AG04449 (cell line): ENCODE measurements around the gene PFKFB2.

Experiments
- CTCF ChIA-PET: fragments of 350-600 bp; formaldehyde crosslinking; extraction: SDS; loops from one replicate; lab custom pipeline; 2021; ENCODE audit warnings: antibody characterized with exemption; lab: Yijun Ruan, JAX
- POLR2A ChIA-PET: fragments of 400-600, 350-600 bp; formaldehyde crosslinking; extraction: SDS; loops from one replicate; lab custom pipeline; 2020; ENCODE audit warnings: antibody characterized with exemption, inconsistent platforms; lab: Yijun Ruan, JAX
- DNase-seq: peaks from one replicate; pipeline ENCODE4 v3.0.0-alpha.2; 2010; ENCODE audit warnings: low read depth, low spot score
- H3K4me3 ChIP-seq: 2 replicates; pipeline ENCODE4 v1.5.1; 2011; ENCODE audit warnings: low read depth, mild to moderate bottlenecking, control low read depth, low read length
- CTCF ChIP-seq: IDR thresholded peaks from one replicate; pipeline ENCODE4 v1.5.1; 2011; ENCODE audit warnings: mild to moderate bottlenecking, moderate library complexity, low read length, control low read depth, inconsistent platforms; ENCODE audit not compliant: insufficient read depth; ENCODE audit errors: missing control alignments

The PFKFB2 gene

DNA sequence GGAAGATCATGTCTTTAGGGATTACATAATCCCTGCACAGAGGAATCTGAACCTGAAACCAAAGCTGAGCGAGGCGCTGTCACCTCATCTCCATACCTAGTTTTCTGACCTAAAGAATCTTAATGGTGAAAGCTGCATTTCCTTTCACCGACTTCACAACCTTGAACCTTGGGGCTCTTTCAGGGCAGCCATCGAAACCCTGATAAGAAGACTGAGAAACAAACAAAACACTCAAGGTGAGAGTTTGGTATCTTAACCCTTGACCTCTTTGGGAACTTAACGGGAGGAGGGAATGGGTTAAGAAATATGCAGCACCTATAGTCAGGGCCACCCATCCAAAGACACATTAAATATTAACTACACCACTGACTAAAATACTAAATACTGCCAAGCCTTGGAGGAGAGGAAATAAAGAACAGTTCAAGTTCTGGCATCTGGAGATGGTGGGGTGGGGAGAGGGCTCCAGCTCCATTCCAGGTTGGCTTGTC lies 22.5 kb upstream of the PFKFB2 start:
- ChIA-PET CTCF (interaction anchor here (0.6 to 8.1 kb wide), 5 partner anchors 9 to 48 kb away, joined by 3 to 53 read pairs (median 4); partner anchors contain the start of gene YOD1), POLR2A (no interaction called here)
- no peak for DNase-seq
- TF ChIP-seq CTCF, result no peak
- no peak overlapping the region for H3K4me3 ChIP-seq

DNA sequence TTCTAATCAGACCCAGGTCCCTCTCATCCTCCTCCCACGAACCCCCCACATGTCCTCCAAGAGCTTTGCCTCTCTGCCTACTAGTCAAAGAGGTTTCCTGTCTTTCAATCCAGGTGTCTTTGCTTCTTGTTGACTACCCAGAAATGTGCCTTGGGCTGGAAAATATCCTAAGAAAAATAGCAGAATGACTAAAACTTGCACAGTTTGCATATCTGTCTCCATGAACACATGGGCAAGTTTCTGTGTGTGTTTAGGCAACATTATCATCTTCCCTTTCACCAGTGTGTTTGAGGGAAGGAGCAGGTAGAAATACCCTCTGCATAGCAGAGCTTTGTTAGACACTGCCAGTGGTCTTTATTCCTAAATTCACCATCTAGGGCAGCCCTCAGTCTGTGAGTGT lies 22.1 kb upstream of the PFKFB2 start:
- ChIA-PET CTCF (interaction anchor here (0.6 to 8.1 kb wide), 4 partner anchors 18 to 48 kb away, joined by 3 to 53 read pairs (median 4); partner anchors contain the start of gene YOD1), POLR2A (no interaction called here)
- DNase-seq, result no peak
- no peak for TF ChIP-seq CTCF
- no peak overlapping the region for H3K4me3 ChIP-seq

- ChIA-PET CTCF (interaction anchor here (0.9 to 8.1 kb wide), 4 partner anchors 9 to 33 kb away, joined by 3 to 53 read pairs (median 4); partner anchors contain the start of gene YOD1), POLR2A (no interaction called here)
- H3K4me3 ChIP-seq, result no peak overlapping the region
- TF ChIP-seq CTCF, result no peak
- DNase-seq, result no peak
These were observed 21.3 kb upstream of the PFKFB2 start for GRCh38 chr1:207031632-207032264.

- TF ChIP-seq CTCF, result no peak
- ChIA-PET CTCF (interaction anchor here (1.0 to 8.1 kb wide), 3 partner anchors 8 to 34 kb away, joined by 4 to 53 read pairs (median 4); partner anchors contain the start of gene YOD1), POLR2A (no interaction called here)
- no peak within 1 kb of the TSS for H3K4me3 ChIP-seq
- no peak for DNase-seq
These were observed 20.5 kb upstream of the PFKFB2 start, which contains the start of gene C1orf116 for GRCh38 chr1:207032528-207033017. Gene C1orf116, minus strand, starts transcription at chr1:207032756. Its CDS starts 5,158 bp downstream, at chr1:207027598.

DNA sequence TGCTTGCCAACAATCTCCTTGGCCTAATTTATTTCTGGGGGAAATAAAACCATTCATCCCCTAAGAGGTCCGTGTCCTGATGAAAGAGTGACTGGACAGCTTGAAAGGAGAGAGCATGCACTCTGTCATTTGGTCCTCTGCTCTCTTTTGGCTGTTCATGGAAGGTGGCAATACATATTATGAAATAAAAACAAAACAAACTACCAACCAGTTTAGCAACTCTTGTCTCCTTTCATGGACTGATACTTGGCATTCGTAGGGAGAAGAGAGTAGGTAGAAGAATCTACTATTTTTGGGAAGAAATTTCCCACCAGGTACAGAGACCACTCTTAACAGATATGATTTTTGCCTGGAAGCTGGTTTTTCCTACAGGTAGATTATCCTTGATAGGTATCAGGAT lies 19.8 kb upstream of the PFKFB2 start:
- CTCF ChIA-PET, result interaction anchor here (0.6 to 8.1 kb wide), 4 partner anchors 15 to 28 kb away, joined by 3 to 53 read pairs (median 3); partner anchors contain the start of genes PFKFB2 and YOD1
- no peak for DNase-seq
- H3K4me3 ChIP-seq, result no peak overlapping the region
- no peak for TF ChIP-seq CTCF
- POLR2A ChIA-PET, result no interaction called here

DNA sequence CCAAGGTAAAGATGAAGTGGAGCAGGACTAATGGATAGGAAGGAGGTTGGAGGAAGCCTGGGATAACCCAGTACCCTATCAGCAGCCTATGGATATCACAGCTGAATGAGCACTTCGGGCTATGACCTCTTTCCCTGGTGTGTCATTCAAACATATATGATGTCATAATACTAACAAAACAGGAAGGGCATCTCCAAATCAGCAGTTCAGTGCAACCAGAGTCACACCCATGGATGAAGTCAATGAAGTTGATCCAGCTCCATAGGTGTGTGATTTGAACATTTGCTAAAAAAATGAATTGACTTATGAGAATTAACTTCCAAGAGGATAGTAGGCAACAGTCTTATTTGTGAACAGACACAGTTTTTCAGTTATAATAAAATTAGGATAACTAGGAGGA lies 18.9 kb upstream of the PFKFB2 start:
- H3K4me3 ChIP-seq, result no peak overlapping the region
- TF ChIP-seq CTCF, result no peak
- ChIA-PET POLR2A (no interaction called here), CTCF (interaction anchor here (0.7 to 8.1 kb wide), 2 partner anchors 14 to 21 kb away, joined by 3 to 53 read pairs; partner anchors contain the start of gene YOD1)
- DNase-seq, result no peak
